GM19397 (cell line): ENCODE results near the gene ZNF688.
"Not testable (repeated sequence)": the region's sequence is repeated elsewhere in the genome, so short reads cannot be mapped to it uniquely, and the experiment has no call there.

Experiments
- ATAC-seq: cut with Tn5 transposase; IDR thresholded peaks from one replicate; pipeline ENCODE4 v1.9.1; 2021; ENCODE audit warnings: mild to moderate bottlenecking, moderate library complexity; ENCODE audit not compliant: unreplicated experiment

ZNF688 gene

DNA sequence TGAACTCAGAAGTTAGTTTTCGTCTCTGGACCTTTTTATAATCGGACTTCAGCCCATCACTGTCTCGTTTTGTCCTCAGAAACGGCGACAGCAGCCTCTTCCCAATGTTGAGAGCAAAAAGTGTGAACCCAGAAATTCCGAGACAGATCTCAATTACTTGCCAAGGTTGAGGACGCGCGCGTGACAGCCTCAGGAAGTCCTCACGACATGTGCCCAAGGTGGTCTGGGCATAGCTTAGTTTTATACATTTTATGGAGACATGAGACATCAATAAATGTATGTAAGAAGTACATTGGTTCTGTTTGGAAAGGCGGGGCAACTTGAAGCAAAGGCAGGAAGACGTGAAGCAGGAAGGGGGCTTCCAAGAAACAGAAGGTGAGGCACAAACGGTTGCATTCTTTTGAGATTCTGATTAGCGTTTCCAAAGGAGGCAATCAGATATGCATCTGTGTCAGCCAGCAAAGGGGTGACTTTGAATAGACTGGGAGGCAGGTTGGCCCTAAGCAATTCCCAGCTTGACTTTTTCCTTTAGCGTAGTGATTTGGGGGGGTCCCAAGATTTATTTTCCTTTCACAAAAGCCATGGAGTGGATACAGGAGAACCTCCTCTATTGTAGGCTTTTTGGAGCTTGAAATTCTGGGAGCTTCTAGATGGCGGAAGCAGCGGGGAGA is 36.3 kb downstream of the ZNF688 start:
- peak; percentile 13 for ATAC-seq

DNA sequence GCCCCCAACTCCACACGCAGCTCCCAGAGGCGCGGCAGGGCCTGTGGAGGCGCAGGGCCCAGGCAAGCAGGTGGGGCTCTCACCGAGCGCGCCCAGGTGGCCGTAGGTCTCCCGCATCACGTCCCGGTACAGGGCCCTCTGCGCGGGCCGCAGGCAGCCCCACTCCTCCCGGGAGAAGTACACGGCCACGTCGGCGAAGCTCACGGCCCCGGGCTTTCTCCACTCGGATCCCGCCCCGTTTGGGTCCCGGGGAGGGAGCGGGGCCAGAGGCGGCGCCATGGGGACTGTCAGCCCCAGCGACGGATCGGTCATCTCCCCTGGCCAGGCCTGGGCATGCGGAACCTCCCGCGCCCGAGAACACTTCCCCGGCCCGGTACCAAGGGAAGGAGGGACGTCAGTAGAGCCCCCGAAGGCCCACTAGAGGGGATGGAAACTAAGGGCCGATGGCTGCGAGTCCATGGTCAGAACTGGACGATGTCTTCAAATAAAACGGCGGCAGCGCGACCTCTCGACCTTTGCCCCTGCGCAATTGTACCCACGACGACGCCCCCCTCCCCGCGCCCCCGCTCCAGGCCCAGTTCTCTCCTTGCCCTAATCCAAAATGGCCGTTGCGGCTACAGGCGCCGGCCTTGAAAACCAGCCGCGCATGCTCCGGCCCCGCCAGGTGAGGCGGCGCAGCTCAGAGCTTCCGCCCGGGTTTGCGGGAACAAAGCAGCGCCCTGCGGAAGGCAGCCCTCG is 37.0 kb downstream of the ZNF688 start, which contains the start of gene ZNF747:
Gene ZNF747 (minus strand): TSS at position 491 of the 738 bp plus-strand sequence. CDS start 179 bp downstream, at position 312.
- ATAC-seq = peak; percentile 59

GRCh38 chr16:30533748-30534367 is 37.7 kb downstream of the ZNF688 start:
- ATAC-seq = peak; percentile 13

DNA sequence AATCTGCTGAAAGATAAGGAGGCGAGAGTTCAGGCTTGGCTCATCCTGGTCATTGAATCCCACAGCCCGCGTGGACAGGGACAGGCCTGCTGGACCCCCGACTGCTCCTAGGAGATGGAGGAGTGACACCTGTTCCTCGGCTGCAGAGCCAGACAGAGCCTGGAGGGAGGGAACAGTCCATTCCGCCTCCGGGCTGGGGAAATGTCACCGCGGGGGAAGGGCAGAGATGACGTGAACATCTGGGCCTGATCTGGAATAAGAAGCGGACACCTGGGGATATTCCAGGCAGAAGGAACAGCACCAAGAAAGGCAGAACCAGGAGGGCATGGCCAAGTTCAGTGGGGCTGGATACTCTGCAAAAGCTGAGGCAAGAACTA is 38.4 kb downstream of the ZNF688 start:
- no peak for ATAC-seq

DNA sequence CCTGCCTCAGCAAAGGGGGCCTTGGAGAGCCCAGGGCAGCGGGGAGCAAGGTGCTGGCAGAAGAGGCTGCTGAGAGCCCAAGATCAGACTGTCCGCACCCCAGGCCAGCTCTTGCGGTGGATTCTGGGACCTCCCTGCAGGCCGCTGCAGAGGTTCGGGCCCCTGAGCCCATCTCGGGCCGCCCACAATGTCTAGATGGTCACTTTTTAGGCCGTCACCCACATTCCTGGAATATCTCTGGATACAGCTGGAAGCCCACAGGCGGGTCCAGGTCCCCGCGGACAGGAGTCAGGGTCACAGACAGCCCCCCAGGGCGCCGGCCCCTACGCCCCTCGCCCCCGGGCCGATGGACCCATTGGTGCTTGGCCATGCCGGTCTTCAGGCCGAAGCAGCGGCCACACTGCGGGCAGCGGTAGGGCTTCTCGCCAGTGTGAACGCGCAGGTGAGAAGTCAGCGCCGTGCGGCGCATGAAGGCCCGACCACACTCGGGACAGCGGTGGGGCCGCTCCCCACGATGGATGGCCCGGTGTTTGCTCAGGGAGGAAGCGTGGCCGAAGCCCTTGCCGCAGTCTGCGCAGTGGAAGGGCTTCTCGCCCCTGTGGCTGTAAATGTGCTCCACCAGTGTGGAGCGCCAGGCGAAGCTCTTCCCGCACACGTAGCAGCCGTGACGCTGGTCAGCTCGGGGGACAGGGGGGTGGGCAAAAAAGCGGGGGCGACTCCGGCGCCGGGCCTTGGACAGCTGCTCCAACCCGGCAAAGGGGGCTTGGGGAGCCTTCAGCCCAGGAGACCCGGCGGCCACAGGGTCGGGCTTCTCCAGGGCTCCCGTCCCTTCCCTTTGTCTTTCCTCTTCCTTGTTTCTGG is 39.0 kb downstream of the ZNF688 start:
- no peak for ATAC-seq

GRCh38 chr16:30530163-30531037 is 41.1 kb downstream of the ZNF688 start:
- ATAC-seq = no peak

DNA sequence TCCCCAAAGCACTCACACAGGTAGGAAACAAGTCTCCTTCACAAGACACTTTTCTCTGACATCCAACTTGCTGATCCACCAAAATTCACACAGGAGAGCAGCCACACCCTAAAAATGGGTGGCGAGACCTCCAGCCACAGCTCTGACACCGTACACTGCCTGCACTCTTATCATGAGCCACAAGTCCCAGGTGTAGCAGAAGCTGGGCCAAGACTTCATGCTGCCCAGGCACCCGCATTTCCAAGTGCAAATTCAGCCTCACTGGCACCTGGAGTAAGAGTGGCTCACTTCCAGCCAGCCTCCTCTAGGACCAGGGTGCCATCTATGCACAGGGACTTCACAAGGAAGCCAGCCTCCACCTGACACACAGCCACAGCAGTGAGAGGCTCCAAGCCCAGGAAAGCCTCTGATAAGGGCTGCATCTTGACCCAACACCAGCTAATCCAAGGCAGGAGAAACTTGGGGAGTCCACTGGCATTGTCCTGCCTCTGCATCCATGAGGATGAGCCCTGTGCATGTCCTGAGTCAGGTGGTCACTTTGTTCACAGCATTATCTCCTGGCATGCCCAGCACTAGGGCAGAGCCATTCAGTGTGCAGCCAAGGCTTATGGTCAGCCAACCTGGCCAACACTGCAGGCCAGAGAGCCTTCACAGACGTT is 42.6 kb downstream of the ZNF688 start:
- no peak for ATAC-seq

- no peak for ATAC-seq
Observed at GRCh38 chr16:30527635-30528178, 43.8 kb downstream of the ZNF688 start.

GRCh38 chr16:30526823-30527634 is 44.5 kb downstream of the ZNF688 start:
- peak; percentile 80 for ATAC-seq

GRCh38 chr16:30526137-30526822 is 45.2 kb downstream of the ZNF688 start, which contains the start of gene ZNF768:
Gene ZNF768, minus strand, starts transcription at chr16:30526566. Its CDS starts 153 bp downstream, at chr16:30526413.
- ATAC-seq = peak; percentile 37

DNA sequence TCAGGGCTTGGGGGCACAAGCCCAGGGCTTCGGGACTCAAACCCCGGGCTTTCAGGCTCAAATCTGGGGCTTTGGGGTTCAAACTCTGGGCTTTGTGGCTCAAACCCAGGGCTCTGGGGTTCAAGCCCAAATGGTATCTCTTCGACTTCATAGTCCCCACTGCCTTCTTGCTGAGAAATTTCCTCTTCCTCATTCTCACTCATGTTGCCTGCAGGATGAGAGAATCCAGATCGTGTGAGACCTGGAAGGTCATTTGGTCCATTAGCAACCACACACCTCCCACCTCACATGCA is 45.7 kb downstream of the ZNF688 start:
- no peak for ATAC-seq

DNA sequence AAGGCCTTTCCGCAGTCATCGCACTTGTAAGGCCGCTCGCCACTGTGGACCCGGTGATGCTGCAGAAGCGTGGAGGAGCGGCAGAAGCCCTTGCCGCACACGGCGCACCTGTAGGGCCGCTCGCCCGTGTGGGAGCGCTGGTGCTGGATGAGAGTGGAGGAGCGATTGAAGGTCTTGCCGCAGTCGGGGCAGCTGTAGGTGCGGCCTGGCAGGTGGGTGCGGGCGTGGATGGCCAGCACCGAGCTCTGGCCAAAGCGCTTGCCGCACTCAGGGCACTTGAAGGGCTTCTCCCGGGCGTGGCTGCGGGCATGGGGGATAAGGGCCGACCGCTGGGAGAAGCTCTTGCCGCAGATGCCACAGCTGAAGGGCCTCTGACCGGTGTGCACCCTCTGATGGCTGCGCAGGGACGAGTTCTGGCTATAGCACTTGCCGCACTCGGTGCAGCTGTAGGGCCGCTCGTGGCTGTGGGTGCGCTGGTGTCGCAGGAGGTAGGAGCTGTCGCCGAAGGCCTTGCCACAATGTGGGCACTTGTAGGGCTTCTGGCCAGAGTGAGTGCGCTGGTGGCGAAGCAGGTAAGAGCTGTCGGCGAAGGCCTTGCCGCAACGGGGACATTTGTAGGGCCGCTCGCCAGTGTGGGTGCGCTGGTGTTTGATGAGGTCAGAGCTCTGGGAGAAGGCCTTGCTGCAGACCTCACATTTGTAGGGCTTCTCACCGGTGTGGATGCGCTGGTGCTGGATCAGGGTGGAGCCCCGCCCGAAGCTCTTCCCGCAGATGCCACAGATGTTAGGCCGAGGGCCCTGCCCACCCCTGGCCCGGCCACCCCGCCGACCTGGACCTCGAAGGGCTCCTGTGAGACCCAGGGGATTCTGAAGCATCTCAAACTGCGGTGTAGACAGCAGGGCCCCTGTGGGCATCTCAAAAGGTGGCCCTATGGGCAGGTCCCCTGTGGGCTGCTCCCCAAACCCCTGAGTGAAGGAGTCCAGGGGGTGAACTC is 46.6 kb downstream of the ZNF688 start:
- no peak for ATAC-seq

- ATAC-seq = no peak
Observed at GRCh38 chr16:30523768-30524574, 47.5 kb downstream of the ZNF688 start.

DNA sequence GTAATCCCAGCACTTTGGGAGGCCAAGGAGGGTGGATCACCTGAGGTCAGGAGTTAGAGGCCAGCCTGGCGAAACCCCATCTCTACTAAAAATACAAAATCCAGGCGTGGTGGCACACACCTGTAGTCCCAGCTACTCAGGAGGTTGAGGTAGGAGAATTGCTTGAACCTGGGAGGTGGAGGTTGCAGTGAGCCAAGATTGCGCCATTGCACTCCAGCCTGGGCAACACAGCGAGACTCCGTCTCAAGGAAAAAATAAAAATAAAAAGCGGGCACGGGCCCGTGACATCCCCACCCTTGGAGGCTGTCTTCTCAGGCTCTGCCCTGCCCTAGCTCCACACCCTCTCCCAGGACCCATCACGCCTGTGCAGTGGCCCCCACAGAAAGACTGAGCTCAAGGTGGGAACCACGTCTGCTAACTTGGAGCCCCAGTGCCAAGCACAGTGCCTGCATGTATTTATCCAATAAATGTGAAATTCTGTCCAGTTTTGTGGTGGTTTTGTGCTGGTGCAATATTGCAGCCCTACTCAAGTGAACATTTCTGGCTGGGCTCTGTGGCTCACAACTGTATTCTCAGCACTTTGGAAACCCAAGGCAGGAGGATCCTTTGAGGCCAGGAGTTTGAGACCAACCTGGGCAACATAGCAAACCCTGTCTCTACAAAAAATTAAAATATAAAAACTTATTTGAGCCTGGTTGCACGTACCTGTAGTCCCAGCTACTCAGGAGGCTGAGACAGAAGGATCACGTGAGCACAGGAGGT is 48.6 kb downstream of the ZNF688 start:
- not testable (repeated sequence) for ATAC-seq
